GM18870 (cell line): ENCODE measurements around the gene MITF.

ENCODE experiments used
- ATAC-seq: cut with Tn5 transposase; IDR thresholded peaks from one replicate; pipeline ENCODE4 v1.9.1; 2021; ENCODE audit warnings: moderate library complexity; ENCODE audit not compliant: unreplicated experiment

MITF gene

DNA sequence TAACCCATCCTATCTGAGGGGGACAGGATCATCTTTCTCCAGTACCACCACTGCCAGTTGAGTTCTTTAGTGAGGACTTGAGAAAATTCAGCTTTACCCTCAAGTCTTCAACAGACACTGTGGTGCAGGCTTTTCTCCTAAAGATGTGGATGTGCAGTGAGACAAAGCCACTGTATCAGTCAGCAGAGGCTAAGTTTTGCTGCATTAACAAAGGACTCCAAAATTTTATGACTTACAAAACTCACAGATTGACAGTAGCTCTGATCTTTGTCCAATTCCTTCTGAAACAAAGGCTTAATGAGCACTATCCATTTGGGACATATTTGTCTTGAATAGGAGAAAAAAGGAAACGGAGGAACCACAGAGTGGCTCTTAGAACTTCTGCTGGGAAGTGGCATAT, 87.9 kb downstream of the MITF start:
- ATAC-seq, result no peak

DNA sequence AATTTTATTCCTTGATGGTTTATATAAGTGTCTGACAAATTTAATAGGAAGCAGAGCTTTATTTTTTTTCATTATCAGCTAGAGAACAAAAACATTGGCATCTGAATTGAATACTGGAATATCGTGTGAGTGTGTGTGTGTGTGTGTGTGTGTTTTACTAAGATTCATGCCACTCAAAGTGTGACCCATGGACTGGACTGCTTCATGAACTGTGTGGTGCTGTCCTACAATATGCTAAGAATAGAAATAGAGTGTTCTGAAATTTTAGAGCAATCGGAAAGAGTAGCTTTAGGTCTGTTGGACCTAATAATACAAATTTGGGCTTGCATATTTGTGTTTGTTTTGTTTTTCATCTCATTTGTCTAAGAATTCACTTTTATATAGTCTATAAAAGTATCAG, 89.6 kb downstream of the MITF start:
- no peak for ATAC-seq

DNA sequence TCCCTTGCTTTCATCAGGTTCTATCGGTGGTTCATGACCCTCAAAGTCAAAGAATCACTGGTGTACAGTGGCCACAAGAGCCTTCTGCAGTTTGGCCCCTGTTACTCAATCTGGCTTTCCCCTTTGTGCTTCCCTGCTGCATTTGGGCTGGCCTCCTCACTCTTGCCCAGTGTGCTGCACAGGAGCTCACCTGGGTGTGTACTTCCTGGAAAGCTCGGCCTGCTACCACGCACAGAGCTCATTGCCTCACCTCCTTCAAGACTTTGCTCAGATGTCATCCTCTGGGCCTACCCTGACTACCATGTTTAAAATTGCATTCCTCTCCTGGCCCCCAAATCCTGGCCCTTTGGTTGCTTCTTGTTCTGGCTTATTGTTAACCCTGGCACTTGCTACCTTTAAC, 90.9 kb downstream of the MITF start:
- ATAC-seq, result no peak

DNA sequence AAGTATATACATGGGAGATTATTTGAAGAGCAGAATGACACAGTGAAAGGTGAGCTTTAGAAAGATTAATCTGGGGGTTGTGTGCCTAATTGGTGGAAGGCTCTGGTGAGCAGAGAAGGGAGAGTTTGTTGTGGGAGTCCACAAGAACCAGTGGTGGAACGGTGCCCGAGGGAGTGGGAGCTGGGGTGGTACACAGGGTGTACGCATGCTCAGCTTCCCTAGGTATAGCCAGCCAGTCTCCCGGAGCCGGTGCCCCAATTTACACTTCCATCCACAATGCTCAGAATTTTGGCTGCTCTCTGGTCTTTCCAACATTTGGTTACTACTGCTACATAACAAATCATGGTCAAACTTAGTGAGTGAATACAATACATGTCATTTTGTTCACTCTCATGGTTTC, 92.5 kb downstream of the MITF start:
- ATAC-seq, result no peak

DNA sequence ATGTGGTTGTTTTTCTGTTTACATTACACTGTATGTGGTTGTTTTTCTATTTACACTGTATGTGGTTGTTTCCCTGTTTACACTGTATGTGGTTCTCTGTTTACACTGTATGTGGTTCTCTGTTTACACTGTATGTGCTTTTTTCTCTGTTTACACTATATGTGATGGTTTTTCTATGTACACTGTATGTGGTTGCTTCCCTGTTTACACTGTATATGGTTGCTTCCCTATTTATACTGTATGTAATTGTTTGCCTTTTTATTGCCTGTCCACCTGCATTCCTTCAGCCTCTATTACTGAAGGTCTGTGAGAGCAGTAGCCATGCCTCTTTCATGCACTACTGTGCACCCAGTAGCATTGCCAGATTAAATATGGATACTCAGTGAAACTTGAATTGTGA, 94.3 kb downstream of the MITF start:
- no peak for ATAC-seq

DNA sequence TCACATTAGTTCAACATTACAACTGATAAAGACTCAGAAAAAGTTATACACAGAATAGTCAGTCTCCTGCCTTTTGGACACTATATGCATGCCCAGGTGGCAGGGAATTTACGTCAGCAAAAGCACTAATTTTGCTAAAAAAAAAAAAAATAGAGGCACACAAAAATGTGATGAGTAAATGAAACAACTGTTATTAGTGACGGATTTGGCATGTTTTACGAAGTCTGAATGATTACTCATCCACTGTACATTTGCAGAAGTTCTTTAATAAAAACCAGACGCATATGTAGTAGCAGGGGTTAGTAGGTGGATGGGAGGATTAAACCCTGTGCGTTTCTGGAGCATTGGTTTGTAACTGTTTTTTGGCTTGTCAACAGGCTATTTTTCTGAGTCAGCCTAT, 99.0 kb downstream of the MITF start:
- ATAC-seq, result no peak

DNA sequence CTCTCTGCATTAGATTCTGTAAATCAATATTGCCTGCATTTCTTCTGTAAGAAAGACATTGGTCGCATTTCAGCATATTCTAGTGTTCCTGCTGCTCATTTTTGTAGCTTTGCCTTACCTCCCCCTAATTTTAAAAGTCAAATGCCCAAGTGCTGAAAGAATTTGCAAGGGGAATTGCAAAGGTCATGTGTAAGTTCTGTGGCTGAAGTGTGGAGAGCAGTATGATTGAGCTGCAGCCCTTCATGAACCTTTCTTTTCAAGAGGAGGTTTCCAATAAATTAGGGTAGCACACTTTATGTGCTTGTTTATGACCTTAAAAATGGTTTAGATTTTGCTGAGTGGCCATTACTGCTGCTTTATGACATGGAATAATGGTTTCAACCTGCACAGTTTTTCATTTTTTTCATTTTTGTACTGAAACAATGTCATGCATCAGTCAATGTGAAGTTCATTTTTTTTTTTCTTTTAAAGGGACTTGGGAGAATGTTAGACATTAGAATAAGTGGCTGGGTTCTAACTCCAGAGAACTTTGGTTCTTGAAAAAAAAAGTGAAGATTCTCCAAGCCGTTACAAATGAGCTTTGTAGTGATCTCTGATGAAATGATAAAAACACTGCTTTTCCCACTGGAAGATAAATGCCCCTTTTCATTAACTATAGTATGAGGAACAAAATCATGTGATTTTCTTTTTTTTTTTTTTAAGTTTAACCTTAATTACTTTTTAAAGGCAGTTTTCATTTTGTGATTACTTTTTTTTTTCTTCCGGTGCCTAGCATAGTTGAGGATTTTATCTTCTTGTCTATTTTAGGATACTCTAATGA, 99.6 kb downstream of the MITF start:
- ATAC-seq, result no peak

DNA sequence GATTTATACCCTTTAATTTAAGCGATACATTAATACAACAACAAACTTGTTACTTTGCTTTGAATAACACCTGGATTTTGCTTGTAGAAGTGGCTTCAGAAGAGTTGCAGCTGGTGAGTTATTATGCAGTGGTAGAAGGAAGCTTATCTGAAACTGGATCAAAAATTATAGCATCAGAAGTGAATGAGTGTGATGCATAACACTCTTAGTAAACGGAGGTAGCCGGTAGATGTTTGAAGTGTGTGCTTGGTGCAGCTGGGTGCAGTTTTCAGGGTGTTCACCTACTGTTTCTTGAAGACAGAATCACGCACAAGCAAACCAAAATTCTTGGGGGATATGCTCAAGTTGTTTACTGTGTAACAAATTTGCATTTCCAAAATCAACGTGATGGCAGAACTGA, 103.1 kb downstream of the MITF start:
- ATAC-seq, result no peak

DNA sequence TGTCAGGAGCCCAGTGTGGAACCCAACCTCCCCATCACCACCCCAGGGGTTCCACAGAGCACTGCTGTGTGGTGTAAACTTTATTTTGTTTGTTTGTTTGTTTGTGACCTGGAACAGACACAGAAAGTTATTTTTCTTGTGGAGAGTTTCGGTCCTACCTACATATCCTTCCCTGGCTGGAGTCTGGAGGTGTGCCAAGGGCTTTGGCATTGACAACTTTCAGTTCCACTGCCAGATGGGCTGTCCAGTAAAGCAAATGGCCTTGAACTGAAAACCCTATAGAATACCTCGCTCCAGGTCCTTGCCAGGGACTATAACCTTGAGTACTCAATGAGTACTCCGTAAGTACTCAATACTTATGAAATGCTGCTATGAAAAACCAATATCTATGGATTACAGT, 103.5 kb downstream of the MITF start:
- no peak for ATAC-seq

DNA sequence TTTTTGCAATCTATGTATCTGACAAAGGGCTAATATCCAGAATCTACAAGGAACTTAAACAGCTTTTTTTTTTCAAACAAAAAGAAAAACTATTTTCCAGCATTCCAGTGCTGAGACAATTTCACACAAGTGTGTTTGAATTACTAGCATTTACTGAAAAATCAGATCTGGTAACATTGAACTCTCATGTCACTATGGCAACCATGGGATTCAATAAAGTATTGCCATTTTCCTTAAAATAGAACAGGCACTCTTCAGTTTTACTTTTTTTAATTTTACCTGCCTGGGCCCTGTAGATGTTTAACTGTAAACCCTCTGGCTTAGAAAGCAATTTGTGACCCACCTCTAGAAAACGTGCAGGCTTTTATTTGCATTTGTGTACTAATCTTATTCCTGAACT, 105.4 kb downstream of the MITF start:
- no peak for ATAC-seq

DNA sequence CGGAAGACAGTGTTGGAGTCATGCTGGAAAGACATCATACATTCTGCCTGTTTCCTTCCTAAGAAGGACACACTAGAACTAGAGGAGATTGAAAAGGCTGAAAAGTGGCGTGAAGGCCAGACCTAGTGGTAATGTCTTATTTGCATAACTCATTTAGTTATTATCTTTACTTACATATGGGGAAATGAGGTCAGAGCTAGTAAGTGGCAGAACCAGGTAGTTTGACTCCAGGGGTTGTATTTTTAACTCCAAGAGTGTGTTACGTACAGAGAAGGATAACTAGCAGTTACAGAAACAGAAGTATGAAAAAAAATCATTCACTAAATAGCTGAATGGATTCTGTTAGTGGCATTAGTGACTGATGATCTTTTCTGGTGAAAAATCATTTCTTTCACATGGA, 108.0 kb downstream of the MITF start:
- ATAC-seq, result no peak

DNA sequence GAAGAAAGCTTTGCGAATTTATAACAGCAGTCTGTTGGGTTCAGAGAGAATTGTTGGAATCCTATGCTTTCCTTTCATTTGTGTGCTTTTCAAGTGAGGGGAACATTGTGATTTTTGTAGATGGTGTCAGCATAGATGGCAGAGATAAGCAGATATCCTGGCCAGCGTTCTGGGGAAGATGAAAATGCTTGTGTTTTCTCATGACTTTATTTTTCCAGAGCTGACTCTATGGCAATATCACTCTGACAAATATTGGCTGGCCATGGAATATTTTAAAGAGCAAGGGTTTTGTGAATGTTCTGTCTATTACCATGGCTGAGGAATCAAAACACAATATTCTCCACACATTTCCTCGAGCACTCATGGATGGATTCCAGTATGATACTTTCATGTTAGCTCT, 108.8 kb downstream of the MITF start:
- no peak for ATAC-seq

DNA sequence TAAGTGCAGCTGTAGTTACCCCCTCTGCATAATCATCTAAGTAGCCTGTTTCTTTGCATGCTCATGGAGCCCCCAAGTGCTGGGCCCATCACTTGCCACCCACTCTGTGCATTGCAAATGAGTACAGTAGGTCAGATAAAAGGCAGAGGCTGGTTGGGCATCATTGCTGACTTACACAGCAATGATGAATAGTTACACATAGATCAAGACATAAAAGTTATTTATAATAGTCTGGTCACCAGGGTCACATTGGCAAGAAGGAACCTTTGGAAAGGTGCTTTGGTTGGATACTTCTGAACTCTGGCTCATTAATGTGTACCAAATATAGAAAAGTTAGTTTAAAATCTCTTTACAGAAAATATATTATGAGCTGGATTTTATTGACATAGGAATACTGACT, 111.6 kb downstream of the MITF start:
- no peak for ATAC-seq

DNA sequence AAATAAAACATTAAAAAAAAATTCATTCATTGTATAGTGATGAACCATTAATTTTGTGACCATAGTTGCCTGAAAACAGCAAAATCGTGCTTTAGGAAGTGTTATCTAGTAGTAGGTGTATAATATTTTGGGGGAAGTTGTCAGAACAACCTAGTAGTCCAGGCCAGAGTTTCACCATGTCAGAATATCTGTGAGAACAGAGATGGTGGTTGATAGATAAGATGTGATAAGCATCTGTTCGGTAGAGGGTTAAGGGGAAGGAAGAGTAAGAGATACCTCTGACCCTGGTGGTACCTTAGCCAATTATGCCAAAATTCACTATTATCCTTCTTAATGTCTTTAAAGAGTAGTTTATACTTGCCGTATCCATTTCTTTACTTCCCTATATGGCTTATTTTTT, 113.8 kb downstream of the MITF start:
- no peak for ATAC-seq

DNA sequence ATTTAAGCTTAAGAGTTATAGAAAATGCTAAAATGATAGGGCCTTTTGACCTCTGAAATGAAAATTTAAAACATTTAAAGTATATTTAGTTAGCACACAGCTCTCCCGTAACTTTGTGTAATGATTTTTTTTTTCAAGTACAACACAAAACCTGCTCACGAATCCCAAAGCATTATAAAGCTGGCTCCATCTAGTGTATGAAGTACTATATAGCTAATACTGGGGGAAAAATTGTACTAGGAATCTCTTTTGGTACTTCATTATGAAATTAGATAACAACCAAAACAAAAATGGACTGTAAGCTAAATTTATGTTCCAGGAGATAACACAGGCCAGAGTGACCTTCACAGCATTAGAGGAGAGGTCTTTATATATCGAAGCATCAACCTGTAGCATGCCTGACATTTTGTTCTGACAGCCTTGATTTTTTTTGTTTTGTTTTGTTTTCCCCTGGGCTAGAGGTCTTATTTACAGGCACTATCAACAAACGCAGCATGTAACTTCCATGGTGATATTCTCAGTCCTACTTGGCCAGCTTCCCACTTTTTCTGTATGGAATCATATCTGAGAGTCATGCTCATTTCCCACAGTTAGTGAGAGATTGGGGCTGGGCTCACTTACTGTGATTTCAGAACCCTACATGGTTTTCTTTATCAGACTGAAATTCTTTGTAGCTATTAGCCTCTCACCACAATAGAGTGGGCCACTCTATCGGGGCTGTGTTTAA, 116.3 kb downstream of the MITF start:
- no peak for ATAC-seq

DNA sequence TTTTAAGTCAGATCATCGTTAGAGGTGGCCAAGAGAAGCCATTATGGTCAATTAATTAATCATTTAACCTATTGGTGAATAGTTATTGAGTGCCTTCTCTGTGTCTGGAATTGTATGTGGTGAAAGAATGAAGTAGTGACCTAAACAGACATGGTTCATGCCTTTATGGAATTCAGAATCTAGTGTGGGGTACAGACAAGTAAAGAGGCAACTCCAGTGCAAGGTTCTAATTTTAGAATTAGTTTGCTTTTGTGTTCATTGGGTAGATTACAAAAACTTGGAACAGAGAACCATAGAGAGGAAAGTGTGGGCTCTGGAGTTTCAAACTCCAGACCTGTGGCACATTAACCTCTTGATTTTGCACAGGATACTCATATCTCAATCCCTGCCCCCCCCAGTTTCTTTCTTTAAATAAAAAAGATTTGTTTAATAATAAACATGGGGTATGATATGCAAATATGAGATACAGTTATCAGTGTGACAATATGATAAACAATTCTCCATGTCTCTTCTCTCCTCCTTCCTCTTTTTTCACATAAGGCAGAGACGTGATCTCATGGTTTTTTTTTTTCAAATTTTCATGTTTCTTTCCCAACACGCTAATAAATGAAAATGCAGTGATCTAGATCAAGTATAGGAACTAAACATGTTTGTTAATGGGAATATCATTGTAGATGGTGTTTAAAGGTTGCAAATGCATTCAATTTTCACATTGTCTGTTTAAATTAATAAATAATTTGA, 117.9 kb downstream of the MITF start:
- ATAC-seq, result no peak

DNA sequence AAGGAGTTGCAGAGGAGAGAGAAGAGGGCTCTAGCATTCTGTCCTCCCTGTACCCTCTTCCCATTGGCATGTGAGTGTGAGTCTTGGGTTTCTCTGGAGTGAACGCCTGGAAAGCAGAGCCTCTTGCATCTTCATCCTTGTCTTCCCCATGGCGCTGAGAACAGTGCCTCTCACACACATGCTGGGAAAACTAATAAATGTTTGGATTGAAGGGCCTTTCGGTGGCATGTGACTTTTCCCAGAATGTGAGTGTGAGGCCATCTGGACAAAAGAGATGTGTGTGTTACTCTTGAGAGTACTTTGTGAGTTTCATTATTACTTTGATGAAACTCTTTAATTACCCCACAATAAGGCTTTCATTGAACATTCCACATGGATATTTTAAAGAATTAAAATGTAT, 122.3 kb downstream of the MITF start:
- ATAC-seq, result no peak

DNA sequence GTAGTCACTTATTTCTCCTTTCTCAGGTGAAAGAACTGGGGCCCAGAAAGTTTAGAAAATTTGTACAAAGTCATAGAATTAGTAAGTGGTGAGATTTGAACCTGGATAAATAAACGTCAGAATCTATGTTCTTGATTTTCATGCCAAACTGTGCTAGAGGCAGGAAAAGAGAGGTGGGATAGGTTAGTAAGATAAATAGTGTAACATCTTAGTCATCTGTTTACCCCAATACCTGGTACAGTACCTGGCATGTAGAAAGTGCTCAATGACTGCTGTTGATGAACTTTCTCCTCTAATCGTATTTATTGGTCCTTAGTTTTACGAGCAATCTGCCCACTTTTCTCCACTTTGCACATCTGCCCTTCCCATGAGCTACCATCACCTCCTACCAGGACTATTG, 124.9 kb downstream of the MITF start:
- ATAC-seq, result no peak

DNA sequence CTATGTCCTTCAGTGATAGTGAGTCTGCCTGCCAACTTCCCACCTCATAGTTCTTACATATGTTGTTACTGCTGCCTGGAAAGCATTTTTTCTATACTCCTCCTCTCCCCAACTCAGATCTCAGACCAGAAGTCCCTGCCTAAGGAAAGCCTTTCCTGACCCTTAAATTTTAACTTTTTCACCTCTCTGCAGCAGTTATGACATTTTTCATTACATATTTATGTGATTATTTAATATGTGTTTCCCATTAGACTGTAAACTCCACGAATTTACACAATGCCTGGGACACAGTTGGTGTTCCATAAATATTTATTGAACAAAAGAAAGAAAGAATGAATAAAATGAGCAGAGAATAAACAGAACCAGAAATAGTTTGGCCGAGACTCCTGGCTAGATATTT, 125.5 kb downstream of the MITF start:
- no peak for ATAC-seq

DNA sequence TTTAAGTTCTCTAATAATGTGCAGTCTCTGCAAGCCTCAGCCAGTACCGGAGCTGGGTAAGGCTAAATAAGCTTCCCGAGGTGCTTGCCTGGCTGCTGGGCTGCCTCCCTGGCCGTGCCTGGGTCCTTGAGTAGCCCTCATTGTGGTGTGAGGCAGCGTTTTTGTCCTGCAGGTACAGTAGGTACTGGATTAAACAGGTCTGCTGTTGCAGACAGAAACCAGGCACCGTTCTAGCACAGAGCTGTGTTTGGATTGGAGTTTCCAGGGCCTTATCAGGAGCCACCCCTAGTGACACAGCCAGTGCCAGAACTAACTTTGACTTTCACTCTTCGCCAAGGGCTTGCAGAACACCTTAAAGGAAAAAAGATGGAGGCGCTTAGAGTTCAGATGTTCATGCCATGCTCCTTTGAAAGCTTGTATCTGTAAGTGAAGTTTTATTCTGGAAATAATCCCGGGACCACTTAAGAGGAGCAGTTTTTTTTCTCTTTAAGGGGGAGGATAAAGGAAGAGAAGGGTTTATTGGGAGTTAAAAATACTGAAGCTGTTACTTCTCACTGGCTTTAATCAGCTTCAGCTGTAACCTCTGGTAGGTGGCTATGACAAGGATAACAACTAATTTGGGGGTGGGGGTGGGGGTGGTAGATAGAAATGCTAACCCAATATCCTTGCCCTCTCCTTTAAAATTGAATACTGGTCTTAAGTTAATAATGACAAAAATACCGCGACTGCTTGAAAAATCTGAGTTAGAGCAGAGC, 126.8 kb downstream of the MITF start:
- no peak for ATAC-seq

DNA sequence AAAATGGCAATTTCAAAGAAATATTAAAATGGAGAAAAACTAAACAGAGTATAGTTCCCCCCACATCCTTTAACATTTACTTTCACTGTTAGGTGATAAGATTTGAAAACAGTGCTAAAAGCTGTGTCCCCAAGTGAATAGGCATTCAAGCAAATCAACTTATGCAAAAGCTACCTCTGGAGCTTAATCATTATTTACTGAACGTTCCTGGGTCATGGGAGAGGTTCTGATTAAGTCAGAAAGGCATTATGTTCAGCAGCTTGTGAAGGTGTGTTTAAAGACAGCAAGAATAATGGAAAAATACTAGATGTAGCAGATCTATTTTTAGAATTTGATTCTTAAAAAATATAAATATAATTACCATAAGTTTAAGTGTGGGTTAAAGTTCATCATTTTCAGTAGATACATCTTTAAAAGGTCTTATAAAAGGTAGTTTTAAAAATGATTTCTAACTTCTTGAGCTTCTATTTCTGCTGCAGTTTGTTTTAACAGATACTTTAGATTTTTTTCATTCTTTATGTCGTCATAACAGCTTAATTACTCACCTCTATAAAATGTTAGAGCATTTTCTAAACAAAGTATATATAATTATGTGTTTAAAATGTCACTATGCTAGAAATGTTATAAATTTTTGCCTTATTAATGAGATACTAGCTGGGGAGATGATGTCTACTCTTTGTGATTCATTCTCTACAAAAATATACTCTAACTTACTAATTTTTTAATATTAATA, 127.9 kb downstream of the MITF start:
- no peak for ATAC-seq
